ENCODE measurements around the gene ANKRD28.

- TF ChIP-seq EZH2 (IDR thresholded peaks at IDR 0.05) (no peak), POLR2AphosphoS5 (IDR thresholded peaks at IDR 0.05; ENCODE audit: borderline replicate concordance, low read depth, low read length) (no peak), FOXP2 (optimal IDR thresholded peaks at IDR 0.05; ENCODE audit: control extremely low read depth, extremely low read length, insufficient read depth) (no peak)
Measured at GRCh38 chr3:15844889-15845288, 47.1 kb upstream of the ANKRD28 start.

Measured in SK-N-MC (cell line).